H1 (cell line): ENCODE measurements around the gene FEZF1. TPM values are rescaled to one million over a fixed set of nuclear protein-coding genes. Genes with fewer than 3 reads are reported as not detected.

Source experiments
- EP300 ChIP-seq, 2 experiments: IDR thresholded peaks; 1 replicate in 1 of 2; 2 replicates in 1 of 2; pipeline ENCODE4 v1.6.1; 2011 to 2012; ENCODE audit warnings: low read depth in 2 of 2, low read length in 2 of 2, mild to moderate bottlenecking in 2 of 2, borderline replicate concordance in 1 of 2, inconsistent platforms in 1 of 2, moderate library complexity in 1 of 2
- JUN ChIP-seq: IDR thresholded peaks from 2 replicates; pipeline ENCODE4 v1.6.1; 2011; ENCODE audit warnings: low read depth, mild to moderate bottlenecking, improper control_type of control experiment, low read length
- KDM5A ChIP-seq: fragments of 200-600 bp; IDR thresholded peaks from 2 replicates; pipeline ENCODE4 v1.7.1; 2012; ENCODE audit warnings: mild to moderate bottlenecking, low read length, inconsistent platforms, mixed read lengths
- MAFK ChIP-seq: IDR thresholded peaks from 2 replicates; pipeline ENCODE4 v1.6.1; 2012; ENCODE audit warnings: low read depth, mild to moderate bottlenecking, improper control_type of control experiment, low read length
- RXRA ChIP-seq: IDR thresholded peaks from 2 replicates; pipeline ENCODE4 v1.6.1; 2011; ENCODE audit warnings: low read depth, mild to moderate bottlenecking, low read length, moderate library complexity; ENCODE audit not compliant: insufficient read depth
- SIX5 ChIP-seq: IDR thresholded peaks from 2 replicates; pipeline ENCODE4 v1.6.1; 2011; ENCODE audit warnings: mild to moderate bottlenecking, low read depth, low read length
- ZNF274 ChIP-seq: IDR thresholded peaks from 2 replicates; pipeline ENCODE4 v1.7.0; 2012; ENCODE audit warnings: low read length, borderline replicate concordance; ENCODE audit errors: extremely low read depth
- polyA plus RNA-seq, 7 experiments: library from polyadenylated mRNA; depleted of rRNA in 3 of 7; stranded (reverse) in 5 of 7; unstranded in 2 of 7; fragments of >200 nt in 5 of 7; fragments of 200-250 nt in 2 of 7; gene quantifications; 1 replicate in 5 of 7; 2 replicates in 1 of 7; 4 replicates in 1 of 7; pipeline versions ENCODE4 v1.2.1 to v1.2.3, GENCODE V29; 2011 to 2013; ENCODE audit warnings: missing spikeins in 2 of 7, mixed read lengths in 2 of 7
- total RNA-seq: library from RNA; stranded (reverse); fragmentation: NEBNext Ultra II Directional; extraction: Animal tissue kit (Norgen Biotek cat#: 25700); gene quantifications from 2 replicates; pipeline ENCODE4 v1.2.1, GENCODE V29; 2021
- TF ChIP-seq, protein P1 (sequence below): fragments of 300-600 bp; sonication (generic); IDR thresholded peaks from 2 replicates; pipeline ENCODE4 v1.7.1; 2012; ENCODE audit warnings: low read length, moderate library complexity, mild to moderate bottlenecking, inconsistent platforms; ENCODE audit not compliant: insufficient replicate concordance
- TF ChIP-seq, protein P2 (sequence below): IDR thresholded peaks from 2 replicates; pipeline ENCODE4 v1.6.1; 2012; ENCODE audit warnings: low read length, inconsistent platforms

Gene FEZF1
- total and polyA plus RNA-seq, 2 of the 8 experiments (the other 6 are each of a cell fraction or from before 2014, with no cell fraction given) = 10.6 to 15.7 TPM

DNA sequence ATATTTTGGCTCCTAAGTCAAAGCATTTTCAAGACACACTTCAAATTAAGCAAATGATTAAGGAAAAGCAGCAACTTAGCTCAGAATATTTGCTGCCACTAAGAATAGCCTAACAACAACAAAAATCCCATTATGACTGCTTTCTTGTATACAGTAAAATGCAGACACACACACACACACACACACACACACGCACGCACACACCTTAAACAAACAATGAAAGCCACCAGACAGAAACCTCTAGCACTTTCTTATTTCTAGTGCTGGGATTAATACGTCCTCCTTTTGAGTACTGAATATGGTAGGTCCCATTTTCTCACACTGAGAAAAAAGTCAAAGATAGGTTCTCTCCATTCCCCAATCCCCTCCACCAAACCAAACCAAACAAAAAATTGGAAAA lies 23.4 kb upstream of the FEZF1 start (continued):
- TF ChIP-seq, protein P1, sequence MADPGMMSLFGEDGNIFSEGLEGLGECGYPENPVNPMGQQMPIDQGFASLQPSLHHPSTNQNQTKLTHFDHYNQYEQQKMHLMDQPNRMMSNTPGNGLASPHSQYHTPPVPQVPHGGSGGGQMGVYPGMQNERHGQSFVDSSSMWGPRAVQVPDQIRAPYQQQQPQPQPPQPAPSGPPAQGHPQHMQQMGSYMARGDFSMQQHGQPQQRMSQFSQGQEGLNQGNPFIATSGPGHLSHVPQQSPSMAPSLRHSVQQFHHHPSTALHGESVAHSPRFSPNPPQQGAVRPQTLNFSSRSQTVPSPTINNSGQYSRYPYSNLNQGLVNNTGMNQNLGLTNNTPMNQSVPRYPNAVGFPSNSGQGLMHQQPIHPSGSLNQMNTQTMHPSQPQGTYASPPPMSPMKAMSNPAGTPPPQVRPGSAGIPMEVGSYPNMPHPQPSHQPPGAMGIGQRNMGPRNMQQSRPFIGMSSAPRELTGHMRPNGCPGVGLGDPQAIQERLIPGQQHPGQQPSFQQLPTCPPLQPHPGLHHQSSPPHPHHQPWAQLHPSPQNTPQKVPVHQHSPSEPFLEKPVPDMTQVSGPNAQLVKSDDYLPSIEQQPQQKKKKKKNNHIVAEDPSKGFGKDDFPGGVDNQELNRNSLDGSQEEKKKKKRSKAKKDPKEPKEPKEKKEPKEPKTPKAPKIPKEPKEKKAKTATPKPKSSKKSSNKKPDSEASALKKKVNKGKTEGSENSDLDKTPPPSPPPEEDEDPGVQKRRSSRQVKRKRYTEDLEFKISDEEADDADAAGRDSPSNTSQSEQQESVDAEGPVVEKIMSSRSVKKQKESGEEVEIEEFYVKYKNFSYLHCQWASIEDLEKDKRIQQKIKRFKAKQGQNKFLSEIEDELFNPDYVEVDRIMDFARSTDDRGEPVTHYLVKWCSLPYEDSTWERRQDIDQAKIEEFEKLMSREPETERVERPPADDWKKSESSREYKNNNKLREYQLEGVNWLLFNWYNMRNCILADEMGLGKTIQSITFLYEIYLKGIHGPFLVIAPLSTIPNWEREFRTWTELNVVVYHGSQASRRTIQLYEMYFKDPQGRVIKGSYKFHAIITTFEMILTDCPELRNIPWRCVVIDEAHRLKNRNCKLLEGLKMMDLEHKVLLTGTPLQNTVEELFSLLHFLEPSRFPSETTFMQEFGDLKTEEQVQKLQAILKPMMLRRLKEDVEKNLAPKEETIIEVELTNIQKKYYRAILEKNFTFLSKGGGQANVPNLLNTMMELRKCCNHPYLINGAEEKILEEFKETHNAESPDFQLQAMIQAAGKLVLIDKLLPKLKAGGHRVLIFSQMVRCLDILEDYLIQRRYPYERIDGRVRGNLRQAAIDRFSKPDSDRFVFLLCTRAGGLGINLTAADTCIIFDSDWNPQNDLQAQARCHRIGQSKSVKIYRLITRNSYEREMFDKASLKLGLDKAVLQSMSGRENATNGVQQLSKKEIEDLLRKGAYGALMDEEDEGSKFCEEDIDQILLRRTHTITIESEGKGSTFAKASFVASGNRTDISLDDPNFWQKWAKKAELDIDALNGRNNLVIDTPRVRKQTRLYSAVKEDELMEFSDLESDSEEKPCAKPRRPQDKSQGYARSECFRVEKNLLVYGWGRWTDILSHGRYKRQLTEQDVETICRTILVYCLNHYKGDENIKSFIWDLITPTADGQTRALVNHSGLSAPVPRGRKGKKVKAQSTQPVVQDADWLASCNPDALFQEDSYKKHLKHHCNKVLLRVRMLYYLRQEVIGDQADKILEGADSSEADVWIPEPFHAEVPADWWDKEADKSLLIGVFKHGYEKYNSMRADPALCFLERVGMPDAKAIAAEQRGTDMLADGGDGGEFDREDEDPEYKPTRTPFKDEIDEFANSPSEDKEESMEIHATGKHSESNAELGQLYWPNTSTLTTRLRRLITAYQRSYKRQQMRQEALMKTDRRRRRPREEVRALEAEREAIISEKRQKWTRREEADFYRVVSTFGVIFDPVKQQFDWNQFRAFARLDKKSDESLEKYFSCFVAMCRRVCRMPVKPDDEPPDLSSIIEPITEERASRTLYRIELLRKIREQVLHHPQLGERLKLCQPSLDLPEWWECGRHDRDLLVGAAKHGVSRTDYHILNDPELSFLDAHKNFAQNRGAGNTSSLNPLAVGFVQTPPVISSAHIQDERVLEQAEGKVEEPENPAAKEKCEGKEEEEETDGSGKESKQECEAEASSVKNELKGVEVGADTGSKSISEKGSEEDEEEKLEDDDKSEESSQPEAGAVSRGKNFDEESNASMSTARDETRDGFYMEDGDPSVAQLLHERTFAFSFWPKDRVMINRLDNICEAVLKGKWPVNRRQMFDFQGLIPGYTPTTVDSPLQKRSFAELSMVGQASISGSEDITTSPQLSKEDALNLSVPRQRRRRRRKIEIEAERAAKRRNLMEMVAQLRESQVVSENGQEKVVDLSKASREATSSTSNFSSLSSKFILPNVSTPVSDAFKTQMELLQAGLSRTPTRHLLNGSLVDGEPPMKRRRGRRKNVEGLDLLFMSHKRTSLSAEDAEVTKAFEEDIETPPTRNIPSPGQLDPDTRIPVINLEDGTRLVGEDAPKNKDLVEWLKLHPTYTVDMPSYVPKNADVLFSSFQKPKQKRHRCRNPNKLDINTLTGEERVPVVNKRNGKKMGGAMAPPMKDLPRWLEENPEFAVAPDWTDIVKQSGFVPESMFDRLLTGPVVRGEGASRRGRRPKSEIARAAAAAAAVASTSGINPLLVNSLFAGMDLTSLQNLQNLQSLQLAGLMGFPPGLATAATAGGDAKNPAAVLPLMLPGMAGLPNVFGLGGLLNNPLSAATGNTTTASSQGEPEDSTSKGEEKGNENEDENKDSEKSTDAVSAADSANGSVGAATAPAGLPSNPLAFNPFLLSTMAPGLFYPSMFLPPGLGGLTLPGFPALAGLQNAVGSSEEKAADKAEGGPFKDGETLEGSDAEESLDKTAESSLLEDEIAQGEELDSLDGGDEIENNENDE = no peak
- TF ChIP-seq ZNF274 (no peak), SIX5 (no peak), RXRA (no peak), MAFK (no peak), JUN (no peak), EP300 (IDR thresholded peaks at IDR 0.05; ENCODE audit: borderline replicate concordance in 1 of 2, low read depth in 2 of 2, low read length in 2 of 2) (no peak), KDM5A (no peak)
- TF ChIP-seq, protein P2, sequence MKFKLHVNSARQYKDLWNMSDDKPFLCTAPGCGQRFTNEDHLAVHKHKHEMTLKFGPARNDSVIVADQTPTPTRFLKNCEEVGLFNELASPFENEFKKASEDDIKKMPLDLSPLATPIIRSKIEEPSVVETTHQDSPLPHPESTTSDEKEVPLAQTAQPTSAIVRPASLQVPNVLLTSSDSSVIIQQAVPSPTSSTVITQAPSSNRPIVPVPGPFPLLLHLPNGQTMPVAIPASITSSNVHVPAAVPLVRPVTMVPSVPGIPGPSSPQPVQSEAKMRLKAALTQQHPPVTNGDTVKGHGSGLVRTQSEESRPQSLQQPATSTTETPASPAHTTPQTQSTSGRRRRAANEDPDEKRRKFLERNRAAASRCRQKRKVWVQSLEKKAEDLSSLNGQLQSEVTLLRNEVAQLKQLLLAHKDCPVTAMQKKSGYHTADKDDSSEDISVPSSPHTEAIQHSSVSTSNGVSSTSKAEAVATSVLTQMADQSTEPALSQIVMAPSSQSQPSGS = no peak
- TF ChIP-seq, all 59 proteins: peak for 0
